HCT116 (cell line): ENCODE data around the gene SRP54.

ENCODE experiments used
- ATF3 ChIP-seq: IDR thresholded peaks from 2 replicates; pipeline ENCODE4 v1.6.1; 2012
- CTCF ChIP-seq, 3 experiments: fragments of 200-600 bp in 1 of 3; sonication (generic) in 1 of 3; IDR thresholded peaks in 2 of 3; conservative IDR thresholded peaks in 1 of 3; 2 replicates each; pipeline ENCODE4 v1.5.1; 2012 to 2017; ENCODE audit warnings: low read depth in 2 of 3, low read length in 2 of 3, antibody characterized with exemption in 1 of 3, borderline replicate concordance in 1 of 3, control low read depth in 1 of 3, mild to moderate bottlenecking in 1 of 3, mixed read lengths in 1 of 3, mixed run types in 1 of 3, moderate library complexity in 1 of 3; ENCODE audit not compliant: insufficient read depth in 1 of 3
- EZH2phosphoT487 ChIP-seq: fragments of 200-600 bp; IDR thresholded peaks from 2 replicates; pipeline ENCODE4 v1.6.1; 2018; ENCODE audit warnings: antibody characterized with exemption, borderline replicate concordance
- POLR2AphosphoS5 ChIP-seq: IDR thresholded peaks from 2 replicates; pipeline ENCODE4 v1.6.1; 2011; ENCODE audit warnings: mild to moderate bottlenecking, low read depth, low read length, moderate library complexity

- TF ChIP-seq POLR2AphosphoS5 (no peak), EZH2phosphoT487 (no peak), ATF3 (no peak), CTCF (IDR thresholded peaks at IDR 0.05 in 2 of 3, conservative IDR thresholded peaks at IDR 0.05 in 1 of 3; ENCODE audit: borderline replicate concordance in 1 of 3, insufficient read depth in 1 of 3, low read depth in 2 of 3, low read length in 2 of 3) (no peak)
These were observed 2.9 kb downstream of the SRP54 start for GRCh38 chr14:34985740-34986139.
